MCF 10A (cell line): Measurements from ENCODE around the gene ETNK1. TPM values are rescaled to one million over a fixed set of nuclear protein-coding genes. Genes with fewer than 3 reads are reported as not detected.
"Not testable (repeated sequence)": the region's sequence is repeated elsewhere in the genome, so short reads cannot be mapped to it uniquely, and the experiment has no call there.

Source experiments
- BruUV-seq: library from RNA; stranded (reverse); fragments of 400-500 nt; replicated peaks from 2 replicates; lab custom pipeline; 2021; lab: Mats Ljungman, UMichigan
- CTCF ChIA-PET: fragments of 300-600 bp; sonication (Branson Sonifier 250); formaldehyde crosslinking; extraction: SDS; loops from one replicate; lab custom pipeline; 2021; ENCODE audit warnings: antibody characterized with exemption, inconsistent platforms; lab: Yijun Ruan, JAX
- POLR2A ChIA-PET: fragments of 300-600, 350-650 bp; sonication (Branson Sonifier 250); formaldehyde crosslinking; extraction: SDS; loops from one replicate; lab custom pipeline; 2020; ENCODE audit warnings: antibody characterized with exemption, inconsistent platforms; lab: Yijun Ruan, JAX
- DNase-seq: peaks from one replicate; pipeline ENCODE4 v3.0.0-alpha.2; 2018; ENCODE audit not compliant: unreplicated experiment
- H3K27ac Mint-ChIP-seq: one replicate; pipeline ENCODE4 v1.8.0; 2022; ENCODE audit warnings: mild to moderate bottlenecking, low read depth, mixed read lengths; ENCODE audit not compliant: unreplicated experiment
- H3K27me3 Mint-ChIP-seq: one replicate; pipeline ENCODE4 v1.8.0; 2022; ENCODE audit warnings: mixed read lengths; ENCODE audit not compliant: insufficient read depth, unreplicated experiment
- H3K36me3 Mint-ChIP-seq: one replicate; pipeline ENCODE4 v1.8.0; 2022; ENCODE audit warnings: mild to moderate bottlenecking, moderate library complexity, mixed read lengths; ENCODE audit not compliant: insufficient read depth, unreplicated experiment
- H3K4me1 Mint-ChIP-seq: one replicate; pipeline ENCODE4 v1.8.0; 2022; ENCODE audit warnings: mixed read lengths; ENCODE audit not compliant: insufficient read depth, unreplicated experiment
- H3K4me3 Mint-ChIP-seq: one replicate; pipeline ENCODE4 v1.8.0; 2022; ENCODE audit warnings: mild to moderate bottlenecking, moderate library complexity, mixed read lengths; ENCODE audit not compliant: unreplicated experiment
- H3K9me3 Mint-ChIP-seq: one replicate; pipeline ENCODE4 v1.8.0; 2022; ENCODE audit warnings: mixed read lengths; ENCODE audit not compliant: unreplicated experiment
- intact Hi-C: fragments of 100-400 bp; cut with micrococcal nuclease; formaldehyde crosslinking; loops from 2 replicates; pipeline ENCODE4 v1.14.1; 2022
- total RNA-seq: library from RNA; stranded (reverse); gene quantifications from 2 replicates; pipeline ENCODE4 v1.2.3, GENCODE V29; 2022
- TF ChIP-seq, protein P1 (sequence below): fragments of 200-600 bp; IDR thresholded peaks from one replicate; pipeline ENCODE4 v1.8.0; 2022; ENCODE audit warnings: antibody characterized with exemption, mild to moderate bottlenecking; ENCODE audit not compliant: unreplicated experiment

The ETNK1 gene
- total RNA-seq, 1 experiment from 2014 or later, result 38.3 TPM

DNA sequence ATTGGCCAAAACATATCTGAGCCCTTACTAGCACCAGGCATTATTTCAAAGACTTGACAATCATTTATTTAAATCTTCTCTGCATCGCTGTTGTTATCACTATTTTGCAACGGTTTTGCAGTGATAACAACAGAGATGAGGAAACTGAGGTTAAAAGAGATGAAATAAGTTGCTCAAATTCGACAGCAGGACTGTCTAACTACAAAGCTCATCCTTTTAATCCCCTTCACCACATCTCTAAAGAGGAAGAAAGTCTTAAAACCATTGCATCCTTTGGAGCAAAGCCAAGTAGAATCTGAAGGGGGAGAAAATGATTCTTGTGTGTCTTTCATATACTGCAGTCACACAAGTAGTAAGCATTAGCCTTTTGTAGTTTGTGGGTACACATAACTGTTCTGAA lies 14.8 kb upstream of the ETNK1 start:
- Mint-ChIP-seq H3K4me3 (no peak overlapping the region), H3K4me1 (no peaks in the 10 kb centered on the region), H3K27me3 (no peaks in the 10 kb centered on the region), H3K27ac (no peak overlapping the region), H3K9me3 (peaks cover 7% of the 10 kb centered on the region), H3K36me3 (no peaks in the 10 kb centered on the region)
- BruUV-seq, result no TSS peak
- CTCF ChIA-PET, result no interaction called here
- no peak for DNase-seq
- POLR2A ChIA-PET, result interaction anchor here (0.6 to 0.8 kb wide), 2 partner anchors 15 to 16 kb away, joined by 3 read pairs; partner anchors contain the start of gene ETNK1
- TF ChIP-seq, protein P1, sequence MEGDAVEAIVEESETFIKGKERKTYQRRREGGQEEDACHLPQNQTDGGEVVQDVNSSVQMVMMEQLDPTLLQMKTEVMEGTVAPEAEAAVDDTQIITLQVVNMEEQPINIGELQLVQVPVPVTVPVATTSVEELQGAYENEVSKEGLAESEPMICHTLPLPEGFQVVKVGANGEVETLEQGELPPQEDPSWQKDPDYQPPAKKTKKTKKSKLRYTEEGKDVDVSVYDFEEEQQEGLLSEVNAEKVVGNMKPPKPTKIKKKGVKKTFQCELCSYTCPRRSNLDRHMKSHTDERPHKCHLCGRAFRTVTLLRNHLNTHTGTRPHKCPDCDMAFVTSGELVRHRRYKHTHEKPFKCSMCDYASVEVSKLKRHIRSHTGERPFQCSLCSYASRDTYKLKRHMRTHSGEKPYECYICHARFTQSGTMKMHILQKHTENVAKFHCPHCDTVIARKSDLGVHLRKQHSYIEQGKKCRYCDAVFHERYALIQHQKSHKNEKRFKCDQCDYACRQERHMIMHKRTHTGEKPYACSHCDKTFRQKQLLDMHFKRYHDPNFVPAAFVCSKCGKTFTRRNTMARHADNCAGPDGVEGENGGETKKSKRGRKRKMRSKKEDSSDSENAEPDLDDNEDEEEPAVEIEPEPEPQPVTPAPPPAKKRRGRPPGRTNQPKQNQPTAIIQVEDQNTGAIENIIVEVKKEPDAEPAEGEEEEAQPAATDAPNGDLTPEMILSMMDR, result no peak
- intact Hi-C loops, result no loop called here

- H3K36me3 Mint-ChIP-seq, DNase-seq, H3K27me3 Mint-ChIP-seq, intact Hi-C loops, BruUV-seq, H3K9me3 Mint-ChIP-seq, POLR2A ChIA-PET, CTCF ChIA-PET, H3K4me3 Mint-ChIP-seq, H3K4me1 Mint-ChIP-seq, H3K27ac Mint-ChIP-seq: not testable (repeated sequence)
These were observed 12.1 kb upstream of the ETNK1 start for GRCh38 chr12:22612822-22613221.

GRCh38 chr12:22615963-22616501 lies 8.9 kb upstream of the ETNK1 start:
- Mint-ChIP-seq H3K36me3 (no peaks in the 10 kb centered on the region), H3K27ac (no peak overlapping the region), H3K4me3 (no peak overlapping the region), H3K27me3 (no peaks in the 10 kb centered on the region), H3K9me3 (peaks cover 7% of the 10 kb centered on the region), H3K4me1 (no peaks in the 10 kb centered on the region)
- ChIA-PET CTCF (interaction anchor here (1.5 kb wide), 1 partner anchor 55 kb away, joined by 3 read pairs; no protein-coding TSS in a partner anchor), POLR2A (interaction anchor here (2.1 kb wide), 1 partner anchor 9 kb away, joined by 7 read pairs; the partner anchor contains the start of gene ETNK1)
- DNase-seq, result no peak
- intact Hi-C loops, result no loop called here
- TF ChIP-seq, protein P1, result no peak
- BruUV-seq, result no TSS peak

DNA sequence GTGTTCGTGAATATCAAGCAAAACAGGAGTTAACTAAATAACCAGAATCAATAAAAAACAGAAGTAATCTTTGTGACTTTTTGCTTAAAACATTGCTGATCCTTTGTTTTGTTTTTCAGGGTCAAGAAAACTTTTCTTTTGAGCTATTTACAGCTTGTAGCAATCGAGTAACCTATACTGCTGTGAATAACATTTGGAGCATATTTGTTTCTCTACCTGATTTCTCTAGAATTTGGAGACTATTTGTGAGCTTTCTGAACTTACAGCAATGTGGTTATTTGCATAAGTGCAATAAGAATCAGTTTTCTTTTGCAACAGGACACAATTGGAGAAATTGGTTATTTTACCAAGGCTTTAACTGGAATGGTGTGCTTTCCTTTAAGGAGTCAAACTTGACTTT lies 7.3 kb upstream of the ETNK1 start:
- H3K27ac Mint-ChIP-seq, result no peak overlapping the region
- TF ChIP-seq, protein P1, result no peak
- H3K4me3 Mint-ChIP-seq, result no peak overlapping the region
- no TSS peak for BruUV-seq
- intact Hi-C loops, result no loop called here
- no peak for DNase-seq
- no peaks in the 10 kb centered on the region for H3K4me1 Mint-ChIP-seq
- ChIA-PET CTCF (interaction anchor here (0.9 kb wide), 1 partner anchor 34 kb away, joined by 3 read pairs; no protein-coding TSS in a partner anchor), POLR2A (no interaction called here)
- H3K36me3 Mint-ChIP-seq, result no peaks in the 10 kb centered on the region
- H3K27me3 Mint-ChIP-seq, result no peaks in the 10 kb centered on the region
- peaks cover 7% of the 10 kb centered on the region for H3K9me3 Mint-ChIP-seq
